Renal cortical epithelial cell (primary cell): Measurements from ENCODE around the gene CXorf49B. TPM values are rescaled to one million over a fixed set of nuclear protein-coding genes. Genes with fewer than 3 reads are reported as not detected.

ENCODE experiments used
- DNase-seq: peaks from one replicate; pipeline ENCODE4 v3.0.0-alpha.2; 2011; ENCODE audit warnings: low read depth
- total RNA-seq: library from RNA; depleted of rRNA; stranded (reverse); fragments of >200 nt; gene quantifications from 2 replicates; pipeline ENCODE4 v1.2.3, GENCODE V29; 2014

The CXorf49B gene
- total RNA-seq, 1 donor from 2014 or later = not detected

GRCh38 chrX:71815906-71816156 lies 52.7 kb downstream of the CXorf49B start:
- DNase-seq = no peak

Other genes with a start within 250 kb of the CXorf49B start
- gene OGT, start 230.2 kb upstream of the CXorf49B start, total RNA-seq = 81.3 and 117 TPM in 2 replicates
- gene GCNA, start 184.9 kb upstream of the CXorf49B start, total RNA-seq = 0.17 and 3.7 TPM in 2 replicates
- not detected in 2 replicates for gene CXCR3, start 144.8 kb upstream of the CXorf49B start, total RNA-seq
- 0.69 TPM in 1 of 2 replicates, not detected in the other for gene CXorf49, start 45.1 kb upstream of the CXorf49B start, total RNA-seq
- under 0.01 and 0.45 TPM in 2 replicates for gene NHSL2, start 147.5 kb downstream of the CXorf49B start, total RNA-seq